Raji (cell line): Measurements from ENCODE around the gene RNU1-3.
"Not testable (repeated sequence)": the region's sequence is repeated elsewhere in the genome, so short reads cannot be mapped to it uniquely, and the experiment has no call there.

Source experiments
- POLR2A ChIP-seq: IDR thresholded peaks from 2 replicates; pipeline ENCODE4 v1.6.1; 2011; ENCODE audit warnings: low read depth, low read length, control low read depth; ENCODE audit not compliant: insufficient read depth

RNU1-3 gene

GRCh38 chr1:16666502-16667413 is at the start of gene RNU1-3:
RNU1-3 (minus strand) TSS chr1:16666948.
- not testable (repeated sequence) for TF ChIP-seq POLR2A

GRCh38 chr1:16685445-16686371 is 19.0 kb upstream of the RNU1-3 start:
- peak; percentile 42 for TF ChIP-seq POLR2A

GRCh38 chr1:16677552-16678431 is 11.0 kb upstream of the RNU1-3 start:
- no peak for TF ChIP-seq POLR2A

- peak; percentile 99 for TF ChIP-seq POLR2A
Observed at GRCh38 chr1:16644482-16645270, 22.1 kb downstream of the RNU1-3 start.

GRCh38 chr1:16644193-16644481 is 22.6 kb downstream of the RNU1-3 start:
- no peak for TF ChIP-seq POLR2A

DNA sequence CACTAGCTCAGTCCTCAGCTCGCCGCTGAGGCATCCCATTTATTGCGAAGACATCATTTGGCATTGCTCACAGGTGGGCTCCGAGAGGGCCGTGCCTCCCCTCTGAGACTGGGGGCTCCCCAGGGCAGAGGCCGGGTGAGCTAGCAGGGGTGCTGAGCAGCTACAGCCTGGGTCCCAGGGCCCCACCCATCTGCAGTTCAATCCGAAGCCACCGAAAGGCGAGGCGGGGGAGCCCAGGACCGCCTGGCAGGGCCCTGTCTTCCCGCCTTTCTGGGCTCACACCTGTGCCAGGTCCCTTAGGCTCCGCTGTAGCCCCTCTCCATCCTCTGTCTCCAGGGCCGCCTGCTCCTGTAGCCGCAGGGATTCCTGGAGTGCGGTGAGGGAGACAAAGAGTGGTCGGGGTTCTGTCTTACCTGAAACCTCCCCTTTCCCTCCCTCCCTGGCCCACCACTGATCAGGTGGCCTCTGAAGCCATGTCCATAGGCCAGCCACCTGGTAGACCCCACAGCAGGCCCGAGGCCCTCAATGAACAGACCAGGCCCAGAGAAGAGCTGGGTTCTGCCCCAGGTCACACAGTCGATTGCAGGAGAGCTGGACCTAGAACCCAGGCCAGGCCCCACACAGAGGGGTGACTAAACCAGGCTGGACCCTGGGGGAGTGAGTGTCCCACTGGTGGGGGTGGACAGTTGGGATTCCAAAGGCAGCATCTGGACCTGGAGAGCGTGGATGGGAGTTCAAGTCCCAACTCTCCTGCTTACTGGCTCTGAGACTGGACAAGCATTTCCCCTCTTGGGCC is 35.3 kb downstream of the RNU1-3 start:
- no peak for TF ChIP-seq POLR2A

- TF ChIP-seq POLR2A: no peak
Observed at GRCh38 chr1:16630661-16631247, 36.0 kb downstream of the RNU1-3 start.

DNA sequence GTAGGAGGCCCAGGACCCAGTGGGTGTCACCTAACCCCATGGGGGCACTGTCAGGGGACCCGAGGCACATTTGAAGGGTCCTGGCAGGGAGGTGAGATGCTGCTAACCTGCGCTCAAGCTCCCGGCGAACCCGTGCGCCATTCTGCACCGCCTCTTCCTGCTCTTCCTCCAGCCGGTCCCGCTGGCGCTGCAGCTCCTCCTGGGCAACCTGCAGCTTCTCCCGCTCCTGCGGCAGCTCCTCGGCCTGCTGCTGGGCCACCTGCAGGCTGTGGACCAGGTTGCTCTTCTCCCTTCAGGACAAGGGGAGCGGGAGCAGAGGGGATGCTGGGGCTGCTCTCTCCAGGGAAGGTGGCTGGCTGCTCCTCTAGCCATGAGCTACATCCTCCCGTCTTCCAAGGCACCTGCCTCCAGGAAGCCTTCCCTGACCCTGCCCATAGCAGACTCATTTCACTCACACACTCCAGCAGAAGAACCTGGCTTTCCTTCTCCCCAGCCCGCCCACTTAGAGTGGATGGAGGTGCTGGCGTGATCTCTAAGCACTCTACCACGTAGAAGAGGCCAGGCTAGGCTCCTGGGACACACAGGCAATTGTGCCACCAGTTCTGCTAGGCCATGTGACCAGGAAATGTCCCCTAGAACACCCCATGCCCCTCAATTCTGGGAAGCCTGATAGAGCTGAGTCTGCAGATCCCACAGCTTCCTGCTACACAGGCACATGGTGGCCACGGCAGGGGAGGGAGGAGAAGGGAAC is 38.2 kb downstream of the RNU1-3 start:
- TF ChIP-seq POLR2A: no peak

DNA sequence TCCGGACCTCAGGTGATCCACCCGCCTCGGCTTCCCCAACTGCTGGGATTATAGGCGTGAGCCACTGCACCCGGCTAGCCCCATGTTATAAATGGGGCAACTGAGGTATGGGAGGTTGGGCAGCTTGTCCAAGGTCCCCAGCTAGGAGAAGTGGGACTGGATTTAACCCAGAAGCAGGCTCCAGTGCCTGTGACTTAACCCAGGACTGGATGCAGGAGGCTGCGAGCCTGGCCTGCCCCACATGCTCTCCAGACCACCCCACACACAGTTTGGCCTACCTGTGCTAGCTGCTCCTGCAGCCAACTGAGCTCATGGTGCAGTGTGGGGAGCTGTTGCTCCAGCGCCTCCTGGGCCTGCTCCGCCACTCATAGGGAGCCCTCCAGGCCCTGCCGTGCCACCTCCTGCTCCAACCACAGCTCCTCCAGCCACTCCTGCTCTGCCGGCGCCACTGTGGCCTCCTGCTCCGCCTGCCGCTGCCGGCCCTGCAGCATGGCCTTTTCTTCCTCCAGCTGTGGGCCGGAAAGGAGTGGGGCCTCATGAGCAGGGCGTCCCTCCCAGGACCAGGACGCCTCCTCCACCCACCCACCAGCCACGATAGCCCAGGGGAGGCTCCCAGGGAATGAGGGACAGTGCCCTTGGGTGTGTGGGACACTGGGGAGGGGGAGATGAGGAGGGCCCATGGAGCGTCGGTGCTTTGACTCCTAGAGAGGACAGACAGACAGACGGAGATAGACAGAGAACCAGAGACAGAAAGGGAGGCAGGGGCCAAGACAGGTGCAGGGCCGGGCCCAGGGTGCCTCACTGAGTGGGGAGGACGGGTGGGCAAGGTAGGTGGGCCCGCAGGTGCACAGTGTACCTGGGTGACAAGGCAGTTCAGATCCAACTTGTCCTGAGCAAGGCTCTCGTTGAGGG is 41.0 kb downstream of the RNU1-3 start:
- 0 out of 2 replicates have a peak, but pooled peaks have one; percentile 10 for TF ChIP-seq POLR2A

DNA sequence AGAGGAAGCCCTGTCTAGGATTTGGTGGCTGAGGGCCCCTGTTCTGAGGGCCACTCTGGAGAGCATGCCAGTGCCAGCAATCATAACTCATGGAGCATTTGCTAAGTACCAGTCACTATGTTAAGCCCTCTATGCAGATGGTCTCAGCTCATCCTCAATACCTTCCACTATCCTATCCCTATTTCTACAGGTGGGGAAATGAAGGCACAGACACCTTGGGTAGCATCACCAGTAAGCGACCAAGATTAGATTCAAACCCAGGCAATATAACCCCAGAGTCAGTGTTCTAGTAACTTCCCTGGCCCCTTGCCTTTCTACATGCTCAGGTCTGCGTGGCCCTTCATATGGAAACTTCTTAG is 45.5 kb downstream of the RNU1-3 start:
- TF ChIP-seq POLR2A: no peak

DNA sequence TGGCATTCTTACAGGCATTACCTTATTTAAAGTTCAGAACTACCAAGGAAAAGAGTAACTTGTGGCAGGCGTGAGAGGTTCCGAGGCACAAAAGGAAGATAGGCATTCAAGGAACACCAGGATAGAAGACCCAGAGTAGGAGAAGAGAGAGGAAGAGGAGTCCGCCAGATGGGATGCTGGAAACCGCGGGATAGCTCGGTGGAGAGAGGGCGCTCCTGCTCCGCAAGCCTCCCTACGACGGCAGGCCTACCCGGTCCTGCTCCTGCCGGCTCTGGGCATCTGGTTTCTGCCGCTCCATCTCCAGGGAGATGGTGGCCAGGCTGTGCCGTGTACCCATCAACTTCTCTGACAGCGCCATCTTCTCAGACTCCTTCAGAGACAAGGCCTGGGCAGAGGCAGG is 48.0 kb downstream of the RNU1-3 start:
- TF ChIP-seq POLR2A: no peak
